Epithelial cell of esophagus (primary cell): ENCODE results near the gene CA9.

Source experiments
- DNase-seq: peaks from one replicate; pipeline ENCODE4 v3.0.0; 2010; ENCODE audit warnings: low read depth
- H3K4me3 ChIP-seq: 2 replicates; pipeline ENCODE4 v1.5.1; 2011; ENCODE audit warnings: mild to moderate bottlenecking, low read length, control low read depth
- TF ChIP-seq, protein P1 (sequence below): IDR thresholded peaks from 2 replicates; pipeline ENCODE4 v1.5.1; 2011; ENCODE audit warnings: low read depth, mild to moderate bottlenecking, low read length, control low read depth, inconsistent platforms; ENCODE audit not compliant: insufficient read depth; ENCODE audit errors: missing control alignments

The CA9 gene

DNA sequence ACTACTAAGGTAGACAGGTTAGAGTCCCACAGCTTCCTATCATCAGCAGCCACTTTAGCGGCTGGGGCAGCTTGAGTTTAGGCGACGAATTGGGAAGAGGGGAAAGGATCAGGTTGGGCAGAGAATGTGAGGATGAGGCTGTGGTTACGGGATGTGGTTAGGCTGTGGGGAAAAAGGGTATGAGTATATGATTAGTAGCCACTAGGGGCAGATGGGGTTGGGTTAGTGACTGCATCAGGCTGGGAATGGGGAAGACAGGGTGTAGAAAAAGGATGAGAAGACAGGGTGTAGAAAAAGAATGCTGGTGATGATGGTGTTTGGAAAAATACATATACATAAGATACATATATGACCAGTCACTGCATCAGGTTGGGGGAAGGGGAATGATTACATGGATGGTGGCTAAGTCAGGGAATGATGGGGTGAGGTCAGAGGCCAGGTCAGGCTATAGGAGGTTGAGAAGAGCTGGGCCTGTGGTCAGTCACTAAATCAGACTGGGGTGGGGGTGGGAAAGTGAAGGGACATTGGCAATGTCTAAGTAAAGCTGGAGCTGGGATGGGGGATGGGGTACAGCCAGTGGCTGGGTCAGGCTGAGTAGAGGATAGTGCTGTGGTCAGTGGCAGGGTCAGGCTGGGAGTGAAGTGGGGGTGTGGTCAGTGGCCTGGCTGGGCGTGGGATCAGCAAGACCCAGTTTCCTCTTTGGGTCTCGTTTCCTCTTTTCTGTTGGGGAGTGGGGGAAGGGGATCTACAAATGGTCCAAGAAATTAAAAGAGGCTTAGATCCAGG lies 56.2 kb downstream of the CA9 start:
- TF ChIP-seq, protein P1, sequence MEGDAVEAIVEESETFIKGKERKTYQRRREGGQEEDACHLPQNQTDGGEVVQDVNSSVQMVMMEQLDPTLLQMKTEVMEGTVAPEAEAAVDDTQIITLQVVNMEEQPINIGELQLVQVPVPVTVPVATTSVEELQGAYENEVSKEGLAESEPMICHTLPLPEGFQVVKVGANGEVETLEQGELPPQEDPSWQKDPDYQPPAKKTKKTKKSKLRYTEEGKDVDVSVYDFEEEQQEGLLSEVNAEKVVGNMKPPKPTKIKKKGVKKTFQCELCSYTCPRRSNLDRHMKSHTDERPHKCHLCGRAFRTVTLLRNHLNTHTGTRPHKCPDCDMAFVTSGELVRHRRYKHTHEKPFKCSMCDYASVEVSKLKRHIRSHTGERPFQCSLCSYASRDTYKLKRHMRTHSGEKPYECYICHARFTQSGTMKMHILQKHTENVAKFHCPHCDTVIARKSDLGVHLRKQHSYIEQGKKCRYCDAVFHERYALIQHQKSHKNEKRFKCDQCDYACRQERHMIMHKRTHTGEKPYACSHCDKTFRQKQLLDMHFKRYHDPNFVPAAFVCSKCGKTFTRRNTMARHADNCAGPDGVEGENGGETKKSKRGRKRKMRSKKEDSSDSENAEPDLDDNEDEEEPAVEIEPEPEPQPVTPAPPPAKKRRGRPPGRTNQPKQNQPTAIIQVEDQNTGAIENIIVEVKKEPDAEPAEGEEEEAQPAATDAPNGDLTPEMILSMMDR, result peak; percentile 80
- H3K4me3 ChIP-seq, result no peak overlapping the region
- peak; percentile 82 for DNase-seq

DNA sequence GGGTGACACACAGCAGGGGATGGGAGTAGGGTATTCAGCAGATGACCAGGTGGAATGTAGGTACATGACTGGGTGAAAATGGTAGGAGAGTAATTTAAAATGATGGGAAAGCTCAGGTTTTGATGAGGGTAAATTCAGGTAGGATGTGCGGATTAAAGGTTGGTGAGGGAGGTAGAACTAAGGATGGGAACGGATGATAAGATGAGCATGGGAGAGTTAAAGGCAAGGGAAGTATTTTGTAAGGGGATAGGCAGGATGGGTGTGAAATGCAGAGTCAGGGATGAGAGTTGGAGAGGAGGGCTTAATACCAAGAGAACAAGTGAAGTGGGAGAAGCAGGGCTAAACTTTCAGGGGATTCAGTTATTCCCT lies 56.7 kb downstream of the CA9 start:
- DNase-seq, result no peak
- TF ChIP-seq, protein P1, result no peak
- H3K4me3 ChIP-seq, result peak overlapping the region; percentile 87
